HepG2 (cell line): ENCODE results near the gene UROS. TPM values are rescaled to one million over a fixed set of nuclear protein-coding genes. Genes with fewer than 3 reads are reported as not detected.

ENCODE experiments used
- ATAC-seq: fragments of 200-7000 bp; cut with Tn5 transposase; 3 replicates; pipeline ENCODE4 v1.9.1; 2020; ENCODE audit warnings: mild to moderate bottlenecking, moderate library complexity
- BruUV-seq: library from RNA; stranded (reverse); fragments of 400-500 nt; replicated peaks from 2 replicates; lab custom pipeline; 2021; lab: Mats Ljungman, UMichigan
- CTCF ChIA-PET: fragments of 300-600 bp; formaldehyde crosslinking; extraction: SDS; loops from one replicate; lab custom pipeline; 2021; ENCODE audit warnings: low total read pairs, inconsistent platforms, low intra/inter-chr PET ratio; lab: Yijun Ruan, JAX
- POLR2A ChIA-PET: fragments of 350-600 bp; sonication (Branson Sonifier 250); formaldehyde crosslinking; loops from one replicate; lab custom pipeline; 2020; ENCODE audit warnings: antibody characterized with exemption, inconsistent platforms; lab: Yijun Ruan, JAX
- DNase-seq: peaks from one replicate; pipeline ENCODE4 v3.0.0-alpha.2; 2015; ENCODE audit warnings: low spot score
- FAIRE-seq: peaks from 3 replicates; lab custom pipeline; 2011; peaks lifted over from hg19 to GRCh38; lab: Jason Lieb, UNC
- H2AFZ ChIP-seq: one replicate; pipeline ENCODE4 v1.6.1; 2011; ENCODE audit warnings: low read length, inconsistent platforms
- H3K27ac ChIP-seq: fragments of 300-600 bp; 3 replicates; pipeline ENCODE4 v1.8.0; 2011; ENCODE audit warnings: mixed run types, mild to moderate bottlenecking, mixed read lengths, low read length, inconsistent platforms; ENCODE audit not compliant: insufficient read depth; ENCODE audit errors: extremely low read length
- H3K27me3 ChIP-seq, 2 experiments: fragments of 200-600 bp in 1 of 2; 2 replicates in 1 of 2; 3 replicates in 1 of 2; pipeline versions ENCODE4 v1.6.0 to v1.8.0; 2011; ENCODE audit warnings: low read length in 2 of 2, mild to moderate bottlenecking in 2 of 2, moderate library complexity in 2 of 2, inconsistent platforms in 1 of 2; ENCODE audit not compliant: insufficient read depth in 2 of 2, control insufficient read depth in 1 of 2
- H3K36me3 ChIP-seq, 2 experiments: fragments of 200-600 bp in 1 of 2; replicated peaks in 1 of 2; 2 replicates in 1 of 2; 3 replicates in 1 of 2; pipeline versions ENCODE4 v1.5.1 to v1.8.0; 2011; ENCODE audit warnings: low read length in 2 of 2, inconsistent platforms in 1 of 2; ENCODE audit not compliant: insufficient read depth in 2 of 2, control insufficient read depth in 1 of 2
- H3K4me1 ChIP-seq: 2 replicates; pipeline ENCODE4 v1.5.1; 2012; ENCODE audit warnings: low read length, inconsistent platforms; ENCODE audit not compliant: insufficient read depth
- H3K4me2 ChIP-seq: 2 replicates; pipeline ENCODE4 v1.6.0; 2011; ENCODE audit warnings: low read depth, low read length, inconsistent platforms
- H3K4me3 ChIP-seq, 3 experiments: fragments of 200-600 bp in 1 of 3; sonication (generic), shearing (Covaris generic) in 1 of 3; replicated peaks in 1 of 3; 2 replicates each; pipeline ENCODE4 v1.5.1; 2011 to 2016; ENCODE audit warnings: low read length in 3 of 3, inconsistent platforms in 2 of 3, low read depth in 2 of 3, mild to moderate bottlenecking in 2 of 3, control low read depth in 1 of 3, mixed read lengths in 1 of 3; ENCODE audit not compliant: insufficient read depth in 1 of 3
- H3K79me2 ChIP-seq: one replicate; pipeline ENCODE4 v1.6.1; 2011; ENCODE audit warnings: low read length, inconsistent platforms; ENCODE audit not compliant: insufficient read depth
- H3K9ac ChIP-seq: 2 replicates; pipeline ENCODE4 v1.6.0; 2011; ENCODE audit warnings: mild to moderate bottlenecking, low read depth, low read length, inconsistent platforms; ENCODE audit not compliant: insufficient read depth
- H3K9me3 ChIP-seq: 2 replicates; pipeline ENCODE4 v1.5.1; 2012; ENCODE audit warnings: mild to moderate bottlenecking, low read length
- H4K20me1 ChIP-seq: 2 replicates; pipeline ENCODE4 v1.6.0; 2011; ENCODE audit warnings: inconsistent platforms, mild to moderate bottlenecking, low read length, moderate library complexity; ENCODE audit not compliant: insufficient read depth
- AKNA ChIP-seq: sonication (generic); formaldehyde crosslinking; IDR thresholded peaks from 2 replicates; pipeline ENCODE4 v1.4.0; 2020; ENCODE audit warnings: missing genetic modification reagents, borderline replicate concordance
- FOSL2 ChIP-seq: sonication (generic); formaldehyde crosslinking; IDR thresholded peaks from 2 replicates; pipeline ENCODE4 v1.4.0; 2020; ENCODE audit warnings: missing genetic modification reagents
- HDAC6 ChIP-seq: fragments of 200-600 bp; sonication (generic); IDR thresholded peaks from 2 replicates; pipeline ENCODE4 v1.7.0; 2017; ENCODE audit warnings: mild to moderate bottlenecking, antibody characterized with exemption, low read length, low read depth
- HOXA7 ChIP-seq: sonication (generic); formaldehyde crosslinking; IDR thresholded peaks from 2 replicates; pipeline ENCODE4 v1.8.1; 2022; ENCODE audit warnings: mild to moderate bottlenecking, missing genetic modification reagents, moderate library complexity
- KDM5B ChIP-seq: sonication (generic); formaldehyde crosslinking; IDR thresholded peaks from 2 replicates; pipeline ENCODE4 v1.4.0; 2020; ENCODE audit warnings: missing genetic modification reagents, mild to moderate bottlenecking, borderline replicate concordance
- ZNF761 ChIP-seq: sonication (generic); formaldehyde crosslinking; conservative IDR thresholded peaks from 2 replicates; pipeline ENCODE4 v1.4.0; 2020; ENCODE audit warnings: mild to moderate bottlenecking, missing genetic modification reagents
- WGBS: methylation state at CpG from one replicate; pipeline ENCODE4 v1.1.6; 2017; ENCODE audit warnings: low lambda C conversion rate; 5-methylcytosine and 5-hydroxymethylcytosine counted together
- in situ Hi-C: cut with HindIII; loops from 2 replicates; pipeline ENCODE4 v1.10.0; 2017; ENCODE audit warnings: low pct_unique_long_range_greater_than_20kb; ENCODE audit not compliant: extremely low pct_ligation_motif_present
- intact Hi-C: fragments of 100-400 bp; cut with micrococcal nuclease; formaldehyde crosslinking; loops from one replicate; pipeline ENCODE4 v1.10.0; 2022; ENCODE audit not compliant: unreplicated experiment
- polyA plus RNA-seq, 8 experiments: library from polyadenylated mRNA; depleted of rRNA in 3 of 8; stranded (reverse) in 7 of 8; unstranded in 1 of 8; fragments of >200 nt; fragmentation: Illumina TruSeq in 4 of 8; extraction: Trizol in 4 of 8; gene quantifications; 2 replicates each; pipeline versions ENCODE4 v1.2.1 to v1.2.3, GENCODE V29; 2011 to 2016; ENCODE audit warnings: low read depth in 4 of 8, missing spikeins in 1 of 8, mixed read lengths in 1 of 8; ENCODE audit not compliant: insufficient read depth in 1 of 8
- total RNA-seq, 5 experiments: library from RNA; depleted of rRNA; stranded (reverse); fragments of >200 nt; fragmentation: Illumina TruSeq; extraction: Trizol; gene quantifications; 2 replicates each; pipeline ENCODE4 v1.2.3, GENCODE V29; 2016; ENCODE audit warnings: low read depth in 1 of 5

UROS gene
- total and polyA plus RNA-seq, 2 of the 13 experiments (the other 11 are each of a cell fraction or from before 2014, with no cell fraction given) = 14.8 to 49.9 TPM

GRCh38 chr10:125782054-125782453 lies 41.0 kb downstream of the UROS start:
- 75% methylated on average over 8 of the region's 11 CpGs for WGBS
- Histone ChIP-seq H4K20me1 (no peaks in the 10 kb centered on the region), H3K79me2 (no peaks in the 10 kb centered on the region), H3K4me1 (peaks cover 29% of the 10 kb centered on the region), H3K4me2 (no peak overlapping the region), H3K4me3 (no peak overlapping the region), H3K36me3 (no peaks in the 10 kb centered on the region), H3K9ac (no peak overlapping the region), H2AFZ (no peak overlapping the region), H3K27me3 (no peaks in the 10 kb centered on the region; a peak in 2 of 5 replicates), H3K27ac (no peak overlapping the region), H3K9me3 (no peaks in the 10 kb centered on the region)
- intact Hi-C loops (no loop called here), in situ Hi-C loops (no loop called here)
- no peak for DNase-seq
- ATAC-seq = no peak
- POLR2A ChIA-PET = no interaction called here
- no peak for TF ChIP-seq HOXA7 (CRISPR knock-in tag)
- TF ChIP-seq ZNF761 (CRISPR knock-in tag) = no peak
- TF ChIP-seq KDM5B (CRISPR knock-in tag) = no peak
- no peak for TF ChIP-seq AKNA (CRISPR knock-in tag)
- no peak for TF ChIP-seq HDAC6
- TF ChIP-seq FOSL2 (CRISPR knock-in tag) = no peak
- no TSS peak for BruUV-seq
- FAIRE-seq = no peak
- CTCF ChIA-PET = no interaction called here
